Putamen (tissue), 1 donor: Measurements from ENCODE around the gene FCRLB.
"Not testable (repeated sequence)": the region's sequence is repeated elsewhere in the genome, so short reads cannot be mapped to it uniquely, and the experiment has no call there.

Experiments used
- DNase-seq: peaks from one replicate; pipeline ENCODE4 v3.0.0-alpha.2; 2016; ENCODE audit warnings: low spot score

FCRLB gene

DNA sequence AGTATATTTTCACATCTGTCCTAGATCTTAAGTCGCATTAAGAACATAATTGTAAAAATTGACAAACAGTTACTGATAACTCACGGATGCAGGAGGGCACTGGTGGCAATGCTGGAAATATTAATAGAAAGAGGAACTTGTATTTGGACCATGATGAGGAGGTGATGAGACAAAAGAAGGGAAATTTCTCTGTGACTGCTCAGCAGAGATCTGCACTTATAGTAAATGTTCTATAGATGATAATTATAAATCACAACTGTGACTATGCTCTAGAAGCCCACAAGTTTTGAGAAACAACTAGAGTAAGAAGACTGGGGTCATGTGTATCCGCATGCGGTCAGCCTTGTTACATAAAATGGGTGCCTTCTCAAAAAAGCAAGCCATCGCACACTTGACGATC is 19.6 kb downstream of the FCRLB start:
- no peak for DNase-seq

DNA sequence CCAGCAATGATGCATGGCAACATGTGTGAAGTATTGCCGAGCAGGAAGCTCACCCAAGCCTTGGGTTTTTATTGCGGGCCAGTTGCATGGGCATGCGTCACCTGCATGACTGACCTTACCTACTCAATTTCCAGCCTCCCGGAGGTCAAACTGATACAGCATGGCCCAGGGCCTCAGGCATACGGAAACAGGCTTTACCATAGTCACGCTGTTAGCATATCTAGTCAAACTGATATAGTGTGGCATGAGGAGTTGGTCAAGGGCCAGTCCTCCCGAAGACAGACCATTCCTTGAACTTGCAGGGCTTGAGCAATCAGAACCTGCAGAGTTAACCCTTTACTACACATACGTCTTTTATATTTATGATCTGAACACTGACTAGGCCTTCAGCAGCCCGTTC is 21.9 kb downstream of the FCRLB start:
- DNase-seq = no peak

DNA sequence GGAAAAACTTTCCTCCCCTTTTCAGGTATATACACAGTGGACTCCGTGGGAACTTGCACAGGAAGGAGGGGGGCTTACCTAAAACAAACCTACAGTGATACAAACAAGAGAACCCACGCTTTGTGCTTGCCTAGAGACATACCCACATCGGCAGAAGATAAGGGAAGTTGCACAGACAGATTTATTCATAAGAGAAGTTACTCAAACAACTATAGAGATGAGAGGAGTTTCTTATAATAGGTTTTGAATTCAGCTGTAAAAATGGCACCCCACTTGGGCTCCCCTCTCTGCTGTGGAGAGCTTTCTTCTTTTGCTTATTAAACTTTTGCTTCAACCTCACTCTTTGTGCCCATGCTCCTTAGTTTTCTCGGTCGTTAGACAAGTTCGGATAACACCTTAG is 26.5 kb downstream of the FCRLB start:
- no peak for DNase-seq

DNA sequence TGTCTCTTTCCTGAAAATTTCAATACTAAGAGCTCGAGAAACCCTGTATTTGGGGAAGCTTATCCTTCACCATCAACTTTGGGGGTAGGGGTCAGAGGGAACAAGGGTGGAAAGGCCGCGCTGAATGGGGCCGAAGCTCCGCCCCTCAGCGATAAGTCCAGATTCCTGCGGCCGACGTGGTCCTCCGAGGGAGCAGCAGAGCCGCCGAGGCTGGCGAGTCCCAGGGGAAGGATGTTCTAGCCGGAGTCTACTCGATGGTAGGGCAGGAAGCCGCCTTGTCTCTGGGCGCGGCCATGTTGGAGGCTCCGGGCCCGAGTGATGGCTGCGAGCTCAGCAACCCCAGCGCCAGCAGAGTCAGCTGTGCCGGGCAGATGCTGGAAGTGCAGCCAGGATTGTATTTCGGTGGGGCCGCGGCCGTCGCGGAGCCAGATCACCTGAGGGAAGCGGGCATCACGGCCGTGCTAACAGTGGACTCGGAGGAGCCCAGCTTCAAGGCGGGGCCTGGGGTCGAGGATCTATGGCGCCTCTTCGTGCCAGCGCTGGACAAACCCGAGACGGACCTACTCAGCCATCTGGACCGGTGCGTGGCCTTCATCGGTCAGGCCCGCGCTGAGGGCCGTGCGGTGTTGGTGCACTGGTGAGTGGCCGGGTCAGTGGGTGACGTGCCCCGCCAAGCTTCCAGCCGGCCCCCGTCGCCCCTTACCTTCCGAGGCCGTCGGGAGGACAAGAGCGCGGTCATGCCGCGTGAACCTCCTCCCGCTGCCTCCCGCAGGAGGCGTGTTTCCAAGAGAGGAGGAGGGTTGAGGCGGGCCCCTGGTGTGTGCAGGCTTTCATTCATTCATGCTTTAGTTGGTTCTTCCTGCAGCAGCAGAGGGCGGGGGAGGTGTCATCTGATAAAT is 28.4 kb downstream of the FCRLB start, which contains the start of gene DUSP12:
TSS of gene DUSP12 (plus strand) at position 278 of the 899 bp plus-strand sequence. CDS start at position 294, 16 bp downstream.
- peak; percentile 94 for DNase-seq

DNA sequence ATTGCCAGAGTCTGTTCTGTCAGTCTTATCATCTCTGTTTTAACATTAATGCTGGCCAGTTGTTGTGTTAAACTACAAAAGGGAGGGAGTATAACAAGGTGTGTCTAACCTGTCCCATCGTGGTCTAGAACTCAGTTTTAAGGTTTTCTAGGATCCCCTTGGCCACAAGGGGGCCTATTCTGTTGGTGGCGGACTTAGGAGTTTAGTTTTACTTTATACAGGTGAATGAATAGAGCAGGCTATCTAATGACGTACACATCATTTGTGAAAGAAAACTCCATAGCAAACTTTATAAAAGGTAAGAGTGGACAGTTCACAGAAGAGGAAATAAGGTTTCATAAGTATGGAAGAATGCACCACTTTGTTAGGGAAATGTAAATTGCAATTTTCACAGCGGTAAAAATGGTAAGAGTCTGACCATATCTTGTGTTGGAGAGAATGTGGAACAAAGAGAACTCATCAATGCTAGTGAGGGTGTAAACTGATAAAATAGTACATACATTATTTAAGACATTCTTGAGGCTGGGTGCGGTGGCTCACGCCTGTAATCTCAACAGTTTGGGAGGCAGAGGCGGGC is 42.3 kb downstream of the FCRLB start:
- DNase-seq = no peak

DNA sequence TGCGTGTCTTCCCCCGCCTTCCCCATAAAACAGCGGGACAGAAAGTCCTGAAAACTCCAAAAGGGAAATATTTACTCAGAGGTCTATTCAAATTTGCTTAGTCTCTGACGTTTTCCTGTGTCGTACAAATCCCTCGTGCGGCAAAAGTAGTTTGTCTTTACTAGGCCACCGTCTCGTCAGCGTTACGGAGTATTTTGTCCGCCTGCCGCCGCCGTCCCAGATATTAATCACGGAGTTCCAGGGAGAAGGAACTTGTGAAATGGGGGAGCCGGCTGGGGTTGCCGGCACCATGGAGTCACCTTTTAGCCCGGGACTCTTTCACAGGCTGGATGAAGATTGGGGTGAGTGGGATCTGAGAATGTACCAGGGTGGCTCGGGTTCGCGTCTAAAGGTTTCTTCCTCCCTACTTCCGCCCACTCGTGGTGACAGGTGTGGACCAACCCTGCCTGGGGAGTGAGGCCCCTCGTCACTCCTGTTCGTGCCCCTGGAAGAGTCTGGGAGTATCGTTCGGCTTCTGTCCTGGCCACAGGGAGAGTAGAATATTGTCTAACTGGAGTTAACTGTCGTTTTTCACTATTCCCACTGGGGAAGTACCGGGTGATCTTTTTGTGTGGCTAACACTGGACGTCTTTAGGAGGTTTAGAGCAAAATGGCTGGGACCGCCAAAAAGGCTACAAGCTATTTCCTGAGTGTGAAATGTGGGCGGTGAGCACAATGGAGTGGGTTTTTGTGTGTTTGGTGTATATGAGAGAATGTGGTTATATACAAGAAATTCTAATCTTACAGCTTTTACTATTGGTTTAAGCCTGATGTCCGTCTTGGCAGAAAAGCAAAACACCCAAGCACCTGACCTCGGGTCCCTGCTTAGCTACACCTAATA is 45.0 kb downstream of the FCRLB start, which contains the start of gene ATF6:
TSS of gene ATF6 (plus strand) at position 219 of the 880 bp plus-strand sequence. CDS start at position 260, 41 bp downstream.
- peak; percentile 89 for DNase-seq

DNA sequence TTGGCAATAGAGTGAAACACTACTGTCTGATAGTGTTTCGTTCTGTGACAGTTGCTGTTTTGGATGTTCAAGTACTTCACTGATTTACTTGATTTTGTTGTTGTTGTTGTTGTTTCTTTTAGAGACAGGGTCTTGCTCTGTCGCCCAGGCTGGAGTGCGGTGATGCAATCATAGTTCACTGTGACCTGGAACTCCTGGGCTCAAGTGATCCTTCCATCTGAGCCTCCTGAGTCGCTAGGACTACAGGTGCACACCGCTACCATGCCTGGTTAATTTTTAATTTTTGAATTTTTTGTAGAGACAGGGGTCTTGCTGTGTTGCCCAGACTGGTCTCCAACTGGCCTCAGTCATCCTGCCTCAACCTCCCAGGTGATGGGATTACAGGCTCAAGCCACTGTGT is 47.1 kb downstream of the FCRLB start:
- no peak for DNase-seq

DNA sequence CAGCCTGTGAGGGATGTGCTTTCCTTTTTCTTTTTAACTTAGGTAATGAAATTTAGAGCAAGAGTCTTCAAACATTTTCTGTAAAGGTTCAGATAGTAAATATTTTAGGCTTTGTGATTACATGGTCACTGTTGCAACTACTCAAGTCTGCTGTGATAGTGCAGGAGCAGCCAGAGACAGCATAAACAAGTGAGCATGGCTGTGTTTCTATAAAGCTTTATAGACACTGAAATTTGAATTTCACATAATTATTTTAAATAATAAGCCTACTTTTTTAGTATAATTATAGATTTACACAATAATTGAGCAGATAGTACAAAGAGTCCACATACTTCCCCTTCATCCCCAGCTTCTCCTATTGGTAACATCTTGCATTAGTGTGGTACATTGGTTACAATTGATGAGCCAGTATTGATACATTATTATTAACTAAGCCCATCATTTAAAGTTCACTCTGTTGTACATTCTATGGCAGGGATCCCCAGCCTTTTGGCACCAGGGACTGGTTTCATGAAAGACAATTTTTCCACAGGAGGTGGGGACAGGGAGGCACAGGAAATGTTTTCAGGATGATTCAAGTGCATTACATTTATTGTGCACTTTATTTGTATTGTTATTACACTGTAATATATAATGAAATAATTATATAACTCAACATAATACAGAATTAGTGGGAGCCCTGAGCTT is 47.8 kb downstream of the FCRLB start:
- DNase-seq = no peak

DNA sequence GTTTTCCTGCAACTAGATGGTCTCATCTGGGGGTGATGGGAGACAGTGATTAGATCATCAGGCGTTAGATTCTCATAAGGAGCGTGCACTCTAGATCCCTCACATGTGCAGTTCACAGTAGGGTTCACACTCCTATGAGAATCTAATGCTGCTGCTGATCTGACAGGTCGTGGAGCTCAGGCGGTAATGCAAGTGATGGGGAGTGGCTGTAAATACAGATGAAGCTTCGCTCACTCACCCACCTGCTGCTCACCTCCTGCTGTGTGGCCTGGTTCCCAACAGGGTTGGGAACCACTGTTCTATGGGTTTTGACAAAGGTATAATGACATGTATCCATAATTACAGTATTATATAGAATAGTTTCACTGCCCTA is 48.3 kb downstream of the FCRLB start:
- not testable (repeated sequence) for DNase-seq

DNA sequence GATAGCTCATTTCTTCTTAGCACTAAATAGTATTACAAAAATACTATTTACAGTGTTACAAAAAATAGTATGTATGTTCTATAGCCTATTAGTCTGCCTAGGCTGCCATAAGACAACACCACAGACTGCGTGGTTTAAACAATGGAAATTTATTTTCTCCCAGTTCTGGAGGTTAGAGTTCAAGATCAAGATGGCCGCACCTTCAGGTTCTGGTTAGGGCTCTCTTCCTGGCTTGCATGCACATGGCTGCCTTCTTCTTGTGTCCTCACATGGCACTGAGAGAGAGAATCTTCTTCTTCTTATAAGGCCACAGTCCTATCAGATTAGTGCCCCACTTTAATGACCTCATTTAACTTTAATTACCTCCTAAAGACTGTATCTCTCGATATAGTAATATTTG is 48.9 kb downstream of the FCRLB start:
- no peak for DNase-seq

DNA sequence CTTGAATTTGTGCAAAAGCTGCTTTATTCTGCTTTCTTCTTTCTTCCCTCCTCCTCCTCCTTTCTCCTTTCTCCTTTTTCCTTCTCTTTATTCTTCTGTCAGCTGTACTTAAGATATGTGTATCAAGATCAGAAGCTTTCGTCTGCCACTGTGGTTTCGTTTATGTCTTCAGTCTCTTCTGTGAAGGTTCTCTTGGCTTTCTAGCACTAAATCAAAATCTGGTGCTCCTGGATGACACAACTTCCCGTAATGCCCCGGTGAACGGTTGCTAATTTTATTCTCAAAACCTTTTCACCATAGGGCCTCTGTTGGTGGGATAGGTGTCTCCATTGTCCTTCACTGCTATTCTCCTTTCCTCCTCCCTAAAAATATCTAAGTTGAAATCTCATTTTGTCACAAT is 49.8 kb downstream of the FCRLB start:
- no peak for DNase-seq

DNA sequence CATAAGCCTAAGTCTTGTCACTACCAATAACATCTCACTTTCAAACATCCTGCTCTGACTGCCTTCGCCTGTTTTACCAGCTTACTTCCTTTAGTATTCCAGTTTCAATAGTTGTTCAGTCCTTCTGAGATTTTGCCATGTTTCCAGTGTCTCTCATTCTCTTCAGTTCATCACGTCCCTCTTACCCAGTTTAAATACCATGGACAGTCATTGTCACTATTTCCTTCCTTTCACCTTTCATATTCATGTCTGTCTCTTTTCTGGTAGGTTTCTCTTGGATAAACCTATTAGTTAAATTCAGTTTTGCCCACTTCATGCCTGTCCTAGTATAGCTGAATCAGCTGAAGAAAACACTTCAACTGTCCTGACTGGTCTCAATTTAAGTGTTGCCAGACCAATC is 50.6 kb downstream of the FCRLB start:
- DNase-seq = no peak

DNA sequence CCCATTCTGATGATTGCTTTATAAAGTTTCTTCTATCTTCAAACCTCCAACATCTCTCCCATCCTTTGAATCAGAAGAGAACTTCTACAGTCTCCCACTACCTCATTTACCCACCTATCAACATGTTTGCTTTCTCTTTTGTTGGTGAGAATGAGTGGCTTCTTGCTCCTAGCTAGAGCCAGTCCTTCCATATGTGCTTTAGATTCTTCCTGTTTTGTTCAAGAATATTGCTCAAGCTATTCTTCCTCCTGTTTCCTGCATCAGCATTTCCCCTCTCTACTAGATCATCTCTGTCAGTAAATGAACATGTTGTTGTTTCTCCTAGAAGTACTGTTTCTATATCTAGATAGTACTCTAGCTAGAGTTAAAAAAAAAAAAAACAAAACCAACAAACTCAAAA is 51.1 kb downstream of the FCRLB start:
- no peak for DNase-seq

DNA sequence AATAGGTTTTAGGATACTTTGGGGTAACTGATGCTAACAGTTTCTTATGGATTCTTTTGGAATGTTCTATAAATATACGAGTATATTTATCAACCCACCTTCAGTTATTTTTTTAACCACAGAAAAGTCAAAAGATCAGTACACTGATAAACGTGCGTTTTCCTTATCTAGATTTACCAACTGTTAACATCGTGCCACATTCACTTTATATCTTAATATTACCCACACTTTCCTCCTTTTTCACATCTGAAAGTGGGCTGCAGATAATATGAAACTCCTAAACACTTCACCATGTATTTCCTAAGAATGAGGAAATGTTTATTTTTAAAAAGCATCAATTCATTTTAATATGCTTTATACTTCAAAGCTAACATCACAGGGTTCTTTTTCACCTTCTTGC is 52.4 kb downstream of the FCRLB start:
- DNase-seq = no peak

DNA sequence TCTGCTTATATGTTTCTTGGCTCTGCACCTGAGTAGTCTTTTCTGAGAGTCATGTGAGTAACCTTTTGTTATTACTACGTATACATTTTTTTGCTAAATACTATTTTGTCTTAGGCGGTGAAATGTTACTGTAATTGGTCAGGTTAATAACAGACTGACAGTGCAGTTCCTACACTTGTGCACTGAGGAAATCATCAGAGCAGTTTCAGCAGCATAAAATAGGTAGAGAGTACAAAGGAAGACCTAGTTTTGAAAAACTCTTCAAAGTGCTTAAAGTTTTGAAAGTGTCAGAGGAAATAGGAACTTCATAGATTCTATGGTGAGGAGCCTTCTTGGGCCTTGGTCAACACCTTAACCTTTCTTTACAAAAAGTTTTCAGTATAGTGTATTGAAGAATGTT is 55.9 kb downstream of the FCRLB start:
- no peak for DNase-seq
